ENCODE results near the gene PLAU.
A peak's percentile ranks its signal among the peaks of the same experiment; 100 is the strongest.
"Not testable (repeated sequence)": the region's sequence is repeated elsewhere in the genome, so short reads cannot be mapped to it uniquely, and the experiment has no call there.

The PLAU gene

DNA sequence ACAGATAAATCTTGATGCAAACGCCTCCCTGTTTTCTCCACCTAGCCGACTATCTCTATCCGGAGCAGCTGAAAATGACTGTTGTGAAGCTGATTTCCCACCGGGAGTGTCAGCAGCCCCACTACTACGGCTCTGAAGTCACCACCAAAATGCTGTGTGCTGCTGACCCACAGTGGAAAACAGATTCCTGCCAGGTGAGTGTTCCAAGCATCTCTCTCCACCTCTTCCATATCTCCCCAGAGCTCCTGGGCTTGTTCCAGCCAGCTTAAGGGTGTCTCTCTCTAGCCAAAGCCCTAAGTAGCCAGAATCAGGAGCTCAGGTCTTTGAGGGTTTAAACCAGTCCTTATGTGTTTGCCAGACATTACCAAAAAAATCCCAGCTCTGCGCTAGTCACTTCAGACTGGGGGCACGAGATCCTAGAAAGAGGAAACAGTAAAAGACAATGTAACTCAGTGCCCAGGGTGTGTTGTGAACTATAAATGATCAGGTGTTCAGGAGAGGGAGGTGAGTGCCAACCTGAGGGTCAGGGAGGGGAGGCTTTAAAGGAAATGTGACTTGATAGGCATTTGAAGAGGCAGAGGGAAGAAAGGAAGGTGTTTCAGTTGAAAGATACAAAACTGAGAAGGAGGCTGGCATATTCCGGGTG lies 4.4 kb downstream of the PLAU start:
- no peak for DNase-seq (ENCODE audit: extremely low spot score)
- ChIA-PET CTCF (interaction anchor here (0.8 to 2.5 kb wide), 5 partner anchors 11 to 38 kb away, joined by 3 to 9 read pairs (median 6); no protein-coding TSS in a partner anchor), POLR2A (no interaction called here)
- TF ChIP-seq, protein P1, sequence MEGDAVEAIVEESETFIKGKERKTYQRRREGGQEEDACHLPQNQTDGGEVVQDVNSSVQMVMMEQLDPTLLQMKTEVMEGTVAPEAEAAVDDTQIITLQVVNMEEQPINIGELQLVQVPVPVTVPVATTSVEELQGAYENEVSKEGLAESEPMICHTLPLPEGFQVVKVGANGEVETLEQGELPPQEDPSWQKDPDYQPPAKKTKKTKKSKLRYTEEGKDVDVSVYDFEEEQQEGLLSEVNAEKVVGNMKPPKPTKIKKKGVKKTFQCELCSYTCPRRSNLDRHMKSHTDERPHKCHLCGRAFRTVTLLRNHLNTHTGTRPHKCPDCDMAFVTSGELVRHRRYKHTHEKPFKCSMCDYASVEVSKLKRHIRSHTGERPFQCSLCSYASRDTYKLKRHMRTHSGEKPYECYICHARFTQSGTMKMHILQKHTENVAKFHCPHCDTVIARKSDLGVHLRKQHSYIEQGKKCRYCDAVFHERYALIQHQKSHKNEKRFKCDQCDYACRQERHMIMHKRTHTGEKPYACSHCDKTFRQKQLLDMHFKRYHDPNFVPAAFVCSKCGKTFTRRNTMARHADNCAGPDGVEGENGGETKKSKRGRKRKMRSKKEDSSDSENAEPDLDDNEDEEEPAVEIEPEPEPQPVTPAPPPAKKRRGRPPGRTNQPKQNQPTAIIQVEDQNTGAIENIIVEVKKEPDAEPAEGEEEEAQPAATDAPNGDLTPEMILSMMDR (IDR thresholded peaks at IDR 0.05; ENCODE audit: control extremely low read depth, extremely low read depth, low read depth, missing control alignments), result no peak

DNA sequence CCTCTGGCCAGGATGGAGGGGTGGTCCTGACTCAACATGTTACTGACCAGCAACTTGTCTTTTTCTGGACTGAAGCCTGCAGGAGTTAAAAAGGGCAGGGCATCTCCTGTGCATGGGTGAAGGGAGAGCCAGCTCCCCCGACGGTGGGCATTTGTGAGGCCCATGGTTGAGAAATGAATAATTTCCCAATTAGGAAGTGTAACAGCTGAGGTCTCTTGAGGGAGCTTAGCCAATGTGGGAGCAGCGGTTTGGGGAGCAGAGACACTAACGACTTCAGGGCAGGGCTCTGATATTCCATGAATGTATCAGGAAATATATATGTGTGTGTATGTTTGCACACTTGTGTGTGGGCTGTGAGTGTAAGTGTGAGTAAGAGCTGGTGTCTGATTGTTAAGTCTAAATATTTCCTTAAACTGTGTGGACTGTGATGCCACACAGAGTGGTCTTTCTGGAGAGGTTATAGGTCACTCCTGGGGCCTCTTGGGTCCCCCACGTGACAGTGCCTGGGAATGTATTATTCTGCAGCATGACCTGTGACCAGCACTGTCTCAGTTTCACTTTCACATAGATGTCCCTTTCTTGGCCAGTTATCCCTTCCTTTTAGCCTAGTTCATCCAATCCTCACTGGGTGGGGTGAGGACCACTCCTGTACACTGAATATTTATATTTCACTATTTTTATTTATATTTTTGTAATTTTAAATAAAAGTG lies 6.0 kb downstream of the PLAU start:
- TF ChIP-seq, protein P1 (IDR thresholded peaks at IDR 0.05; ENCODE audit: control extremely low read depth, extremely low read depth, low read depth, missing control alignments), result no peak
- no peak for DNase-seq (ENCODE audit: extremely low spot score)
- CTCF ChIA-PET, result interaction anchor here (1.8 to 3.3 kb wide), 6 partner anchors 11 to 40 kb away, joined by 6 to 15 read pairs (median 8); no protein-coding TSS in a partner anchor
- POLR2A ChIA-PET, result no interaction called here

DNA sequence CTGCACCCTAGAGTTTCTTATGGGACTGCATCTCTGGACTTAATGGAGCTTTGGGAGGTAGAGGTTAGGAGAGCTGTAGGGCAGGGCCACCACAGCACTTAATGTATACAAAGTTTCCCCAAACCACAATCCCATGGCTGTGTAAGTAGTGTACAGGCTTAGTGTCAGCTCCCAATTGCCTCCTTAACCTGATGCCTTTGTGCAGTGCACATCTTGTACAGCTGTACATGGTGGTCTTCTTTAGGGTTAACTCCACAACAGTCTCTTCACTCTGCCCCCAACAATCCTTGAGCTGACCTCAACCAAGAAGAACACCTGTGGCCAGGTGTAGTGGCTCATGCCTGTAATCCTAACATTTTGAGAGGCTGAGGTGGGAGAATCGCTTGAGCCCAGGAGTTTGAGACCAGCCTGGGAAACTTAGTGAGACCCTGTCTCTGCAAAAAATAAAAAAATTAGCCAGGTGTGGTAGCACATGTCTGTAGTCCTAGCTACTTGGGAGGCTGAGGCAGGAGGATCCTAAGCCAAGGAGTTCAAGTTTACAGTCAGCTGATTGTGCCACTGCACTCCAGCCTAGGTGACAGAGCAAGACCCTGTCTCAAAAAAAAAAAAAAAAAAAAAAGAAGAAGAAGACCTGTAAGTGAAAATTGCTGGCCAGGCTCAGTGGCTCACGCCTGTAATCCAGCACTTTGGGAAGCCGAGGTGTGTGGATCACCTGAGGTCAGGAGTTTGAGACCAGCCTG lies 6.8 kb downstream of the PLAU start:
- POLR2A ChIA-PET, result interaction anchor here (0.6 kb wide), 1 partner anchor 138 kb away, joined by 6 read pairs; no protein-coding TSS in a partner anchor
- CTCF ChIA-PET, result interaction anchor here (1.1 to 3.3 kb wide), 7 partner anchors 11 to 39 kb away, joined by 3 to 15 read pairs (median 7); no protein-coding TSS in a partner anchor
- TF ChIP-seq, protein P1 (IDR thresholded peaks at IDR 0.05; ENCODE audit: control extremely low read depth, extremely low read depth, low read depth, missing control alignments), result no peak
- no peak for DNase-seq (ENCODE audit: extremely low spot score)

DNA sequence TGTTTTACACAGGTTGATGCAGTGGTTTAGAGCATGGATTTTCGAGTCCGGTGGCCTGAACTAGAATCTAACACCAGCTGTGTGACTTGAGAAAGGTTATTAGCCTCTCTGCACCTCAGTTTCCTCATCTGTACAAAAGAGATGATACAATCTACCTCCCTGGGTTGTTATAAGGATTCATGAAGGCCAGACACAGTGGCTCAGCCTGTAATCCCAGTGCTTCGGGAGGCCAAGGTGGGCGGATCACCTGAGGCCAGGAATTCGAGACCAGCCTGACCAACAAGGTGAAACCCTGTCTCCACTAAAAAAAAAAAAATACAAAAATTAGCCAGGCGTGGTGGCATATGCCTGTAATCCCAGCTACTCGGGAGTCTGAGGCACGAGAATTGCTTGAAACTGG lies 8.5 kb downstream of the PLAU start:
- CTCF ChIA-PET, result interaction anchor here (0.9 to 2.0 kb wide), 8 partner anchors 9 to 160 kb away, joined by 3 to 9 read pairs (median 4); no protein-coding TSS in a partner anchor
- POLR2A ChIA-PET, result interaction anchor here (0.8 kb wide), 1 partner anchor 17 kb away, joined by 4 read pairs; no protein-coding TSS in a partner anchor
- not testable (repeated sequence) for DNase-seq (ENCODE audit: extremely low spot score)

DNA sequence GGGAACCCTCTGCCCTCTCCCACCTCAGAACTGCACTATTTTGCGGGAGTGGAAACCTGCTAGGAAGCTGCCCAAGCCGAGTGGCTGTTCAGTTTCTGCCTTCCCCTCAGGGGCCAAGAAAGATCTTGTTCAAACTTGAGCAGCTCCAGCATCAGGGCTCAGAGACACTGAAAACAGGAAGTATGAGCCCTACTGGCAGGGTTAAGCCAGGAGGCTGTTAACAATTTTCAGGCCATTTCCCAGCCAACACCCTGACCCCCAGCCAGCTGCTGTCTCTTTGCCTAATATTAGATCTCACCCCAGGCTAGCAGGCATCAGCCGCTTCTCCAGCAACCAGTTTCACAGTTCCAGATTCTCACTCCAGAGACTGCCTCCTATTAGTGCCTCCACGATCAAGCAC lies 9.2 kb downstream of the PLAU start:
- TF ChIP-seq, protein P1 (IDR thresholded peaks at IDR 0.05; ENCODE audit: control extremely low read depth, extremely low read depth, low read depth, missing control alignments), result no peak
- peak; percentile 54 for DNase-seq (ENCODE audit: extremely low spot score)
- CTCF ChIA-PET, result interaction anchor here (0.9 to 2.6 kb wide), 9 partner anchors 8 to 159 kb away, joined by 3 to 13 read pairs (median 4); no protein-coding TSS in a partner anchor
- POLR2A ChIA-PET, result interaction anchor here (0.8 kb wide), 1 partner anchor 16 kb away, joined by 4 read pairs; no protein-coding TSS in a partner anchor

DNA sequence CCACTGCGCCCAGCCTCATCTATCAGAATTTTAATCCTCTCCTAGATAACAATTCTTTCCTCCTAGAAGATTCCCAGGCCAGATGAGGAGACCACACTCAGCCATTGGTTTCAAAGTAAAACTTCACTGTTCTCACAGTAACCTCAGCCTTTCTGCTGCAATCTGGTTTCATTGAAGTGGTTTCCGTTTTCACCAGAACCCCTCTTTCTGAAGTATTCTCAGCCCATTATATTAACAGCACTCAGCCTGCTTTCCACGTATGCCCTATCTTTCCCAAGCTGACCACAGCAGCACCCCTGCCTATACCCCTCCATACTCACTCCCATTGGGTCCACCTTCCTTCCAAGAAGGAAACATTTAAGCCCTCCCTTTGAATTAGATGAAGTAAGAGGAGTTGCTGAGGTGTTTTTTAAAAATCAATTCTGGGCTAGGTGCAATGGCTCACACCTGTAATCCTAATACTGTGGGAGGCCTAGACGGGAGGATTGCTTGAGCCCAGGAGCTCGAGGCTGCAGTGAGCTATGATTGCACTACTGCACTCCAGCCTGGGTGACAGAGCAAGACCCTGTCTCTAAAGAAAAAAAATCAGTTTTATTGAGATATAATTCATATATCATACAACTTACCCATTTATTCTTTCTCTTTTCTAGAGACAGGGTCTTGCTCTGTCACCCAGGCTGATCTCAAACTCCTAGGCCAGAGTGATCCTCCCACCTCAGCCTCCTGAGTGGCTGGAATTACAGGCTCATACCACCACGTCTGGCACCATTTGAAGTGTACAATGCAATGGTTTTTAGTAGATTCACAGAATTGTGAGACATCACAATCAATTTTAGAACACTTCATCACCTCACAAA lies 11.3 kb downstream of the PLAU start:
- ChIA-PET CTCF (interaction anchor here (1.3 to 2.6 kb wide), 2 partner anchors 18 to 74 kb away, joined by 3 to 13 read pairs; no protein-coding TSS in a partner anchor), POLR2A (no interaction called here)
- peak; percentile 48 for DNase-seq (ENCODE audit: extremely low spot score)
- TF ChIP-seq, protein P1 (IDR thresholded peaks at IDR 0.05; ENCODE audit: control extremely low read depth, extremely low read depth, low read depth, missing control alignments), result no peak
